Left lung (tissue), 14 donors: ENCODE measurements around the gene ARGLU1. TPM values are rescaled to one million over a fixed set of nuclear protein-coding genes. Genes with fewer than 3 reads are reported as not detected.
A peak's percentile ranks its signal among the peaks of the same experiment; 100 is the strongest.

Source experiments
- ATAC-seq: fragments of 200-7000 bp; cut with Tn5 transposase; one replicate; pipeline ENCODE4 v1.9.1; 2020; ENCODE audit warnings: moderate library complexity
- DNase-seq, 4 donors: peaks; one replicate each; pipeline ENCODE4 v3.0.0-alpha.2; 2013 to 2020
- H3K27ac ChIP-seq, 2 donors: fragments of 200-600 bp; sonication (generic) in 1 of 2; one replicate each; pipeline versions ENCODE4 v1.5.0 to v1.8.0; 2020 to 2021
- H3K27me3 ChIP-seq, 2 donors: fragments of 200-600 bp; sonication (generic) in 1 of 2; one replicate each; pipeline versions ENCODE4 v1.5.0 to v1.8.0; 2020 to 2021
- H3K36me3 ChIP-seq, 2 donors: fragments of 200-600 bp; sonication (generic) in 1 of 2; one replicate each; pipeline versions ENCODE4 v1.5.0 to v1.8.0; 2020 to 2021
- H3K4me1 ChIP-seq, 2 donors: fragments of 200-600 bp; one replicate each; pipeline ENCODE4 v1.8.0; 2021
- H3K4me3 ChIP-seq, 2 donors: fragments of 200-600 bp; sonication (generic) in 1 of 2; one replicate each; pipeline versions ENCODE4 v1.5.0 to v1.8.0; 2020 to 2021; ENCODE audit warnings: mild to moderate bottlenecking in 1 of 2
- H3K9me3 ChIP-seq, 2 donors: fragments of 200-600 bp; sonication (generic) in 1 of 2; one replicate each; pipeline versions ENCODE4 v1.5.0 to v1.8.0; 2020 to 2021
- CTCF ChIP-seq, 2 donors: fragments of 200-600 bp; sonication (generic) in 1 of 2; IDR thresholded peaks; one replicate each; pipeline versions ENCODE4 v1.5.0 to v1.8.0; 2021; ENCODE audit warnings: antibody characterized with exemption in 2 of 2
- intact Hi-C, 2 donors: fragments of 100-400 bp; cut with DNase I; formaldehyde crosslinking; loops; one replicate each; pipeline versions ENCODE4 v1.11.2 to v1.14.2; 2022
- long read RNA-seq, 12 donors: library from polyadenylated mRNA in 2 of 12; unstranded in 2 of 12; transcript quantifications; one replicate each; pipeline ENCODE4 v2.0.0 and lab custom pipeline, GENCODE V29; 2019 to 2026
- polyA plus RNA-seq, 6 donors: library from polyadenylated mRNA; unstranded; fragments of 120-200 nt; gene quantifications; one replicate each; pipeline ENCODE4 v1.2.1, GENCODE V29; 2013; ENCODE audit not compliant: insufficient read length in 6 of 6
- total RNA-seq, 2 donors: library from RNA; stranded (reverse); fragmentation: NEBNext Ultra II Directional; extraction: Animal tissue kit (Norgen Biotek cat#: 25700); gene quantifications; one replicate each; pipeline ENCODE4 v1.2.1, GENCODE V29; 2021
- donor health status: DM: no; HTN: yes; CAD: no.
- donor health status: DM: no; HTN: no; CAD: no.

The ARGLU1 gene
- total RNA-seq (10 to 100 TPM; 67.3 to 84.2 TPM), polyA plus RNA-seq (100 to 1,000 TPM; 341 to 482 (median 407) TPM)
- long read RNA-seq, donor 1, full-length matches to known transcripts, result 52 of 602 reads
- long read RNA-seq, donor 1, partial matches to known transcripts, result 550 of 602 reads
- long read RNA-seq, donor 1, other reads (novel, unspliced or antisense), result 0 of 602 reads
- long read RNA-seq, donor 2, full-length matches to known transcripts, result 75 of 925 reads
- long read RNA-seq, donor 2, partial matches to known transcripts, result 850 of 925 reads
- long read RNA-seq, donor 2, other reads (novel, unspliced or antisense), result 0 of 925 reads
- long read RNA-seq, donor 3, full-length matches to known transcripts, result 78 of 245 reads
- long read RNA-seq, donor 3, partial matches to known transcripts, result 167 of 245 reads
- long read RNA-seq, donor 3, other reads (novel, unspliced or antisense), result 0 of 245 reads
- long read RNA-seq, donor 4, transcript ARGLU1-203 (4 exons, 3,390 nt), result major isoform, 12 of 58 reads
- long read RNA-seq, donor 4, partial matches to known transcripts, result 37 of 58 reads
- long read RNA-seq, donor 4, other reads (novel, unspliced or antisense), result 8 of 58 reads
- long read RNA-seq, donor 5, full-length matches to known transcripts, result 64 of 413 reads
- long read RNA-seq, donor 5, partial matches to known transcripts, result 349 of 413 reads
- long read RNA-seq, donor 5, other reads (novel, unspliced or antisense), result 0 of 413 reads
- long read RNA-seq, donor 6, full-length matches to known transcripts, result 45 of 346 reads
- long read RNA-seq, donor 6, partial matches to known transcripts, result 301 of 346 reads
- long read RNA-seq, donor 6, other reads (novel, unspliced or antisense), result 0 of 346 reads
- long read RNA-seq, donor 7, full-length matches to known transcripts, result 57 of 294 reads
- long read RNA-seq, donor 7, partial matches to known transcripts, result 237 of 294 reads
- long read RNA-seq, donor 7, other reads (novel, unspliced or antisense), result 0 of 294 reads
- long read RNA-seq, donor 8, full-length matches to known transcripts, result 53 of 271 reads
- long read RNA-seq, donor 8, partial matches to known transcripts, result 218 of 271 reads
- long read RNA-seq, donor 8, other reads (novel, unspliced or antisense), result 0 of 271 reads
- long read RNA-seq, donor 9, result 0 reads
- long read RNA-seq, donor 10, transcript ARGLU1-203 (4 exons, 3,390 nt), result major isoform, 7 of 39 reads
- long read RNA-seq, donor 10, partial matches to known transcripts, result 26 of 39 reads
- long read RNA-seq, donor 10, other reads (novel, unspliced or antisense), result 5 of 39 reads
- long read RNA-seq, donor 11, full-length matches to known transcripts, result 25 of 435 reads
- long read RNA-seq, donor 11, partial matches to known transcripts, result 410 of 435 reads
- long read RNA-seq, donor 11, other reads (novel, unspliced or antisense), result 0 of 435 reads
- long read RNA-seq, donor 12, full-length matches to known transcripts, result 55 of 379 reads
- long read RNA-seq, donor 12, partial matches to known transcripts, result 324 of 379 reads
- long read RNA-seq, donor 12, other reads (novel, unspliced or antisense), result 0 of 379 reads

GRCh38 chr13:106567474-106568298, at the start of gene ARGLU1:
Gene ARGLU1 (minus strand): TSS chr13:106568137. CDS start chr13:106567919, 218 bp downstream.
- Histone ChIP-seq H3K4me1 (peaks cover 18 to 58% of the 10 kb centered on the region in 2 donors), H3K27ac (peak within 1 kb of the TSS; percentile 96 to 99), H3K4me3 (peak within 1 kb of the TSS; percentile 90 to 91), H3K27me3 (no peaks in the 10 kb centered on the region), H3K36me3 (no peaks in the 10 kb centered on the region), H3K9me3 (no peaks in the 10 kb centered on the region)
- peak; percentile 94 to 98 (median 96) for DNase-seq
- intact Hi-C loops, result no loop called here
- ATAC-seq, result peak; percentile 95
- no peak for TF ChIP-seq CTCF (IDR thresholded peaks at IDR 0.05)

- no peak for TF ChIP-seq CTCF (IDR thresholded peaks at IDR 0.05)
- H3K4me3 ChIP-seq, result no peak overlapping the region
- H3K4me1 ChIP-seq, result peaks cover 0 to 10% of the 10 kb centered on the region in 2 donors
- DNase-seq (no peak), ATAC-seq (peak; percentile 16)
- H3K36me3 ChIP-seq, result no peaks in the 10 kb centered on the region
- H3K27ac ChIP-seq, result no peak overlapping the region
- H3K9me3 ChIP-seq, result no peaks in the 10 kb centered on the region
- no peaks in the 10 kb centered on the region for H3K27me3 ChIP-seq
- intact Hi-C loops, result no loop called here
These were observed 49.6 kb upstream of the ARGLU1 start for GRCh38 chr13:106617561-106617960.

- no peak for DNase-seq
- Histone ChIP-seq H3K27me3 (no peaks in the 10 kb centered on the region), H3K4me3 (no peak overlapping the region), H3K4me1 (peaks cover 0 to 12% of the 10 kb centered on the region in 2 donors), H3K36me3 (no peaks in the 10 kb centered on the region), H3K27ac (no peak overlapping the region), H3K9me3 (no peaks in the 10 kb centered on the region)
- ATAC-seq, result no peak
- intact Hi-C loops, result no loop called here
- no peak for TF ChIP-seq CTCF (IDR thresholded peaks at IDR 0.05)
These were observed 48.8 kb upstream of the ARGLU1 start for GRCh38 chr13:106616729-106617128.

GRCh38 chr13:106614874-106615273, 46.9 kb upstream of the ARGLU1 start:
- no peaks in the 10 kb centered on the region for H3K36me3 ChIP-seq
- peaks cover 0 to 12% of the 10 kb centered on the region in 2 donors for H3K4me1 ChIP-seq
- H3K9me3 ChIP-seq, result no peaks in the 10 kb centered on the region
- DNase-seq, result no peak
- H3K27me3 ChIP-seq, result no peaks in the 10 kb centered on the region
- intact Hi-C loops, result no loop called here
- H3K4me3 ChIP-seq, result no peak overlapping the region
- H3K27ac ChIP-seq, result no peak overlapping the region
- ATAC-seq, result no peak
- no peak for TF ChIP-seq CTCF (IDR thresholded peaks at IDR 0.05)
